ENCODE results near the gene BARX1. TPM values are rescaled to one million over a fixed set of nuclear protein-coding genes. Genes with fewer than 3 reads are reported as not detected.

Gene BARX1
- total and polyA plus RNA-seq, 2 donors (not counting 1 experiment from before 2014, with no cell fraction given), result not detected

GRCh38 chr9:93949073-93949693 is 6.0 kb downstream of the BARX1 start:
- Histone ChIP-seq H3K4me2 (ENCODE audit: extremely low read depth, insufficient read depth, low read length) (no peak overlapping the region), H3K27me3 (ENCODE audit: control insufficient read depth, insufficient read depth, low read length) (peaks cover 86% of the 10 kb centered on the region), H3K36me3 (ENCODE audit: control insufficient read depth, insufficient read depth, low read length) (no peaks in the 10 kb centered on the region), H3K27ac (ENCODE audit: insufficient read depth, low read length) (no peak overlapping the region), H2AFZ (ENCODE audit: low read length) (no peak overlapping the region), H3K4me3 (replicated peaks in 1 of 4; ENCODE audit: control extremely low read depth in 1 of 4, insufficient read depth in 1 of 4, low read depth in 3 of 4, low read length in 4 of 4) (no peak overlapping the region), H3K4me1 (ENCODE audit: control insufficient read depth, extremely low read depth, insufficient read depth, low read length) (no peaks in the 10 kb centered on the region), H3K9ac (ENCODE audit: insufficient read depth, low read length) (no peak overlapping the region), H3K9me3 (ENCODE audit: control insufficient read depth, insufficient read depth, low read depth, low read length) (no peaks in the 10 kb centered on the region), H4K20me1 (ENCODE audit: control insufficient read depth, extremely low read depth, insufficient read depth, low read length) (no peaks in the 10 kb centered on the region), H3K79me2 (ENCODE audit: control insufficient read depth, insufficient read depth, low read length) (no peaks in the 10 kb centered on the region)
- TF ChIP-seq CTCF (conservative IDR thresholded peaks at IDR 0.05 in 1 of 2, IDR thresholded peaks at IDR 0.05 in 1 of 2; ENCODE audit: low read depth in 1 of 2, low read length in 2 of 2) (no peak), EZH2 (IDR thresholded peaks at IDR 0.05; ENCODE audit: low read length, missing control alignments) (peak; percentile 48)
- DNase-seq (ENCODE audit: low read depth in 2 of 2), result no peak

- no peaks in the 10 kb centered on the region for H4K20me1 ChIP-seq (ENCODE audit: control insufficient read depth, extremely low read depth, insufficient read depth, low read length)
- H3K9me3 ChIP-seq (ENCODE audit: control insufficient read depth, insufficient read depth, low read depth, low read length), result no peaks in the 10 kb centered on the region
- no peak overlapping the region for H3K9ac ChIP-seq (ENCODE audit: insufficient read depth, low read length)
- no peak overlapping the region for H3K27ac ChIP-seq (ENCODE audit: insufficient read depth, low read length)
- H3K36me3 ChIP-seq (ENCODE audit: control insufficient read depth, insufficient read depth, low read length), result no peaks in the 10 kb centered on the region
- no peak for DNase-seq (ENCODE audit: low read depth in 2 of 2)
- no peaks in the 10 kb centered on the region for H3K79me2 ChIP-seq (ENCODE audit: control insufficient read depth, insufficient read depth, low read length)
- H3K4me2 ChIP-seq (ENCODE audit: extremely low read depth, insufficient read depth, low read length), result no peak overlapping the region
- H3K27me3 ChIP-seq (ENCODE audit: control insufficient read depth, insufficient read depth, low read length), result peaks cover 80% of the 10 kb centered on the region
- H3K4me1 ChIP-seq (ENCODE audit: control insufficient read depth, extremely low read depth, insufficient read depth, low read length), result no peaks in the 10 kb centered on the region
- H3K4me3 ChIP-seq (replicated peaks in 1 of 4; ENCODE audit: control extremely low read depth in 1 of 4, insufficient read depth in 1 of 4, low read depth in 3 of 4, low read length in 4 of 4), result no peak overlapping the region
- no peak overlapping the region for H2AFZ ChIP-seq (ENCODE audit: low read length)
- no peak for TF ChIP-seq EZH2 (IDR thresholded peaks at IDR 0.05; ENCODE audit: low read length, missing control alignments)
- no peak for TF ChIP-seq CTCF (conservative IDR thresholded peaks at IDR 0.05 in 1 of 2, IDR thresholded peaks at IDR 0.05 in 1 of 2; ENCODE audit: low read depth in 1 of 2, low read length in 2 of 2)
These were observed 6.6 kb downstream of the BARX1 start for GRCh38 chr9:93948441-93949072.

- H3K9ac ChIP-seq (ENCODE audit: insufficient read depth, low read length), result no peak overlapping the region
- H3K4me2 ChIP-seq (ENCODE audit: extremely low read depth, insufficient read depth, low read length), result no peak overlapping the region
- no peak overlapping the region for H3K27ac ChIP-seq (ENCODE audit: insufficient read depth, low read length)
- H3K9me3 ChIP-seq (ENCODE audit: control insufficient read depth, insufficient read depth, low read depth, low read length), result no peaks in the 10 kb centered on the region
- TF ChIP-seq CTCF (conservative IDR thresholded peaks at IDR 0.05 in 1 of 2, IDR thresholded peaks at IDR 0.05 in 1 of 2; ENCODE audit: low read depth in 1 of 2, low read length in 2 of 2), result no peak
- no peak for TF ChIP-seq EZH2 (IDR thresholded peaks at IDR 0.05; ENCODE audit: low read length, missing control alignments)
- no peak overlapping the region for H2AFZ ChIP-seq (ENCODE audit: low read length)
- H4K20me1 ChIP-seq (ENCODE audit: control insufficient read depth, extremely low read depth, insufficient read depth, low read length), result no peaks in the 10 kb centered on the region
- peaks cover 72% of the 10 kb centered on the region for H3K27me3 ChIP-seq (ENCODE audit: control insufficient read depth, insufficient read depth, low read length)
- no peaks in the 10 kb centered on the region for H3K36me3 ChIP-seq (ENCODE audit: control insufficient read depth, insufficient read depth, low read length)
- H3K79me2 ChIP-seq (ENCODE audit: control insufficient read depth, insufficient read depth, low read length), result no peaks in the 10 kb centered on the region
- no peaks in the 10 kb centered on the region for H3K4me1 ChIP-seq (ENCODE audit: control insufficient read depth, extremely low read depth, insufficient read depth, low read length)
- no peak for DNase-seq (ENCODE audit: low read depth in 2 of 2)
- no peak overlapping the region for H3K4me3 ChIP-seq (replicated peaks in 1 of 4; ENCODE audit: control extremely low read depth in 1 of 4, insufficient read depth in 1 of 4, low read depth in 3 of 4, low read length in 4 of 4)
These were observed 7.6 kb downstream of the BARX1 start for GRCh38 chr9:93947409-93948070.

Data from fibroblast of lung (primary cell).